Smooth muscle cell (in vitro differentiated cells): ENCODE measurements around the gene IL31RA. TPM values are rescaled to one million over a fixed set of nuclear protein-coding genes. Genes with fewer than 3 reads are reported as not detected.

Source experiments
- DNase-seq: peaks from one replicate; lab custom pipeline; 2025; ENCODE audit not compliant: unreplicated experiment; lab: John Stamatoyannopoulos, UW
- H2AFZ ChIP-seq: fragments of 200-600 bp; sonication (generic); 2 replicates; pipeline ENCODE4 v1.6.0; 2016; ENCODE audit warnings: antibody characterized with exemption, low read depth, mild to moderate bottlenecking
- H3F3A ChIP-seq: fragments of 200-600 bp; sonication (generic); 2 replicates; pipeline ENCODE4 v1.6.0; 2017; ENCODE audit warnings: antibody characterized with exemption, low read depth
- H3K27ac ChIP-seq: fragments of 200-600 bp; sonication (generic); 2 replicates; pipeline ENCODE4 v1.5.1; 2016; ENCODE audit warnings: low read depth, mild to moderate bottlenecking
- H3K27me3 ChIP-seq: fragments of 200-600 bp; sonication (generic); 2 replicates; pipeline ENCODE4 v1.6.1; 2016; ENCODE audit warnings: low read depth, mild to moderate bottlenecking
- H3K36me3 ChIP-seq: fragments of 200-600 bp; sonication (generic); 2 replicates; pipeline ENCODE4 v1.5.1; 2016; ENCODE audit warnings: low read depth
- H3K4me1 ChIP-seq: fragments of 200-600 bp; sonication (generic); 2 replicates; pipeline ENCODE4 v1.5.1; 2016; ENCODE audit warnings: low read depth
- H3K4me2 ChIP-seq: fragments of 200-600 bp; sonication (generic); 2 replicates; pipeline ENCODE4 v1.6.0; 2016; ENCODE audit warnings: mild to moderate bottlenecking
- H3K4me3 ChIP-seq: fragments of 200-600 bp; sonication (generic); 2 replicates; pipeline ENCODE4 v1.5.1; 2016; ENCODE audit warnings: mild to moderate bottlenecking
- H3K79me2 ChIP-seq: fragments of 200-600 bp; sonication (generic); 2 replicates; pipeline ENCODE4 v1.6.0; 2016; ENCODE audit warnings: low read depth, mild to moderate bottlenecking
- H3K9ac ChIP-seq: fragments of 200-600 bp; sonication (generic); 2 replicates; pipeline ENCODE4 v1.6.0; 2016; ENCODE audit warnings: low read depth
- H3K9me3 ChIP-seq: fragments of 200-600 bp; sonication (generic); replicated peaks from 2 replicates; pipeline ENCODE4 v1.5.1; 2016; ENCODE audit warnings: low read depth
- H4K20me1 ChIP-seq: fragments of 200-600 bp; sonication (generic); 2 replicates; pipeline ENCODE4 v1.6.0; 2016; ENCODE audit warnings: low read depth
- CTCF ChIP-seq: fragments of 200-600 bp; sonication (generic); IDR thresholded peaks from 2 replicates; pipeline ENCODE4 v1.5.1; 2017; ENCODE audit warnings: borderline replicate concordance, mild to moderate bottlenecking, antibody characterized with exemption; ENCODE audit not compliant: insufficient read depth, poor library complexity, severe bottlenecking
- WGBS: methylation state at CpG from one replicate; pipeline ENCODE4 v1.1.7; 2016; ENCODE audit warnings: low lambda C conversion rate; 5-methylcytosine and 5-hydroxymethylcytosine counted together
- polyA plus RNA-seq: library from polyadenylated mRNA; unstranded; fragments of >200 nt; fragmentation: Nextera tagmentation; extraction: Ambion mirVana; gene quantifications from 2 replicates; pipeline ENCODE4 v1.2.1, GENCODE V29; 2016
- total RNA-seq: library from RNA; depleted of rRNA; stranded (reverse); fragments of >200 nt; gene quantifications from 2 replicates; pipeline ENCODE4 v1.2.3, GENCODE V29; 2014

Gene IL31RA
- total and polyA plus RNA-seq, 2 experiments from 2014 or later, result 0.67 to 2.2 TPM

- no peak for DNase-seq
- WGBS, result 93% methylated on average over 5 of the region's 5 CpGs
- Histone ChIP-seq H3K4me3 (no peak overlapping the region), H4K20me1 (no peaks in the 10 kb centered on the region), H2AFZ (no peak overlapping the region), H3K9ac (no peak overlapping the region), H3F3A (no peaks in the 10 kb centered on the region), H3K79me2 (no peaks in the 10 kb centered on the region), H3K27ac (no peak overlapping the region), H3K27me3 (no peaks in the 10 kb centered on the region), H3K4me2 (no peak overlapping the region), H3K9me3 (no peaks in the 10 kb centered on the region), H3K4me1 (no peaks in the 10 kb centered on the region), H3K36me3 (no peaks in the 10 kb centered on the region)
- no peak for TF ChIP-seq CTCF
These were observed 37.0 kb downstream of the IL31RA start for GRCh38 chr5:55888205-55888604.

DNA sequence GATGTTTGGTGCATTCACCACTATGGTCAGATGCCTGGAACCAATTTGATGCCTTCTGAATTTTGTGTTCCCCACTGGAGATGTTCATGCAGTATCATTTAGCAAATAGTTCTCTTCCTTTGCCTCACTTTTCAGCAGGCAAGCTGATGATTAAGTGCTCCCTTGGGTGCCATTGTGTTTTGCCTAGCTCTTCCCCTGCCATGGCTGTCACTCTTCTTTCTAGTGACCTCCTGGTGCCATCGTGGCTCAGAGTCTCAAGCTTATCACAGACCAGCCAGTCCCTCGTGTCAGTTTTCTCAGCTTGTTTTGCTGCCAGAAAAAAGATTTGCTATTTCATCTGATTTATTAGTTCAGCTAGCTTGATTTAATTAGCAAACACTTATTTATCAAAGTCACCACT, 41.3 kb downstream of the IL31RA start:
- H3K4me1 ChIP-seq, result no peaks in the 10 kb centered on the region
- H3K27ac ChIP-seq, result no peak overlapping the region
- no peak overlapping the region for H3K9ac ChIP-seq
- no peaks in the 10 kb centered on the region for H3K79me2 ChIP-seq
- no peaks in the 10 kb centered on the region for H3K36me3 ChIP-seq
- TF ChIP-seq CTCF, result no peak
- H3K4me3 ChIP-seq, result no peak overlapping the region
- no peak for DNase-seq
- no peaks in the 10 kb centered on the region for H3K27me3 ChIP-seq
- H4K20me1 ChIP-seq, result no peaks in the 10 kb centered on the region
- H3K4me2 ChIP-seq, result no peak overlapping the region
- H3K9me3 ChIP-seq, result no peaks in the 10 kb centered on the region
- peaks cover 5% of the 10 kb centered on the region for H3F3A ChIP-seq
- 81% methylated on average over 2 of the region's 2 CpGs for WGBS
- no peak overlapping the region for H2AFZ ChIP-seq

DNA sequence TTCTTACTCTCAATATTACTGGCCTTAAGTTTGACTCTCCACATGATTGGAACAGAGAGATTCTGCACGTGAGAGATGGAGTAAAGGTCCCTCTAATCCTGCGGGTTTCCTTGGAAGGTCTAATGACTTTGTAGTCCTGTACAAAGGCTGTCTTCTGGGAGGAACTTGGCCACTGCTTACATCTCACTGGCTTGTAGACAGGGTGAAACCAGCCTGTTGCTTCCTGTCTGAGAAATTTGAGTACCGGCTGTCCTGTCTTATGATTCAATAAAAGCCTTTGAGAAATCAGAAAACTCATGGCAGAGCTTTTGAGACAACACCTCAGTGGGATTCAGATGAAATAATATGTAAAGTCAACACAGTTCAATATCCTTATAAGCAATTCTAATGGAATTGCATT, 43.0 kb downstream of the IL31RA start:
- Histone ChIP-seq H3K79me2 (no peaks in the 10 kb centered on the region), H3K27ac (no peak overlapping the region), H3K27me3 (no peaks in the 10 kb centered on the region), H3F3A (peaks cover 12% of the 10 kb centered on the region), H3K4me2 (no peak overlapping the region), H3K4me1 (no peaks in the 10 kb centered on the region), H2AFZ (no peak overlapping the region), H3K4me3 (no peak overlapping the region), H4K20me1 (no peaks in the 10 kb centered on the region), H3K9ac (no peak overlapping the region), H3K9me3 (no peaks in the 10 kb centered on the region), H3K36me3 (no peaks in the 10 kb centered on the region)
- no peak for DNase-seq
- 57% methylated on average over 3 of the region's 3 CpGs for WGBS
- no peak for TF ChIP-seq CTCF

- WGBS, result 97% methylated on average over 3 of the region's 3 CpGs
- H3K27me3 ChIP-seq, result no peaks in the 10 kb centered on the region
- peaks cover 19% of the 10 kb centered on the region for H3F3A ChIP-seq
- H4K20me1 ChIP-seq, result no peaks in the 10 kb centered on the region
- no peak overlapping the region for H3K9ac ChIP-seq
- H3K4me3 ChIP-seq, result no peak overlapping the region
- no peak overlapping the region for H3K27ac ChIP-seq
- DNase-seq, result no peak
- no peak for TF ChIP-seq CTCF
- no peaks in the 10 kb centered on the region for H3K9me3 ChIP-seq
- no peak overlapping the region for H2AFZ ChIP-seq
- no peaks in the 10 kb centered on the region for H3K36me3 ChIP-seq
- H3K4me1 ChIP-seq, result no peaks in the 10 kb centered on the region
- no peak overlapping the region for H3K4me2 ChIP-seq
- no peaks in the 10 kb centered on the region for H3K79me2 ChIP-seq
These were observed 44.2 kb downstream of the IL31RA start for GRCh38 chr5:55895346-55895745.
